GM15510 (cell line): Measurements from ENCODE around the gene LAMTOR3.

Source experiments
- POLR2A ChIP-seq: IDR thresholded peaks from 3 replicates; pipeline ENCODE4 v1.6.1; 2011; ENCODE audit warnings: borderline replicate concordance; ENCODE audit not compliant: insufficient read length; ENCODE audit errors: extremely low read depth

LAMTOR3 gene, protein sequence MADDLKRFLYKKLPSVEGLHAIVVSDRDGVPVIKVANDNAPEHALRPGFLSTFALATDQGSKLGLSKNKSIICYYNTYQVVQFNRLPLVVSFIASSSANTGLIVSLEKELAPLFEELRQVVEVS

DNA sequence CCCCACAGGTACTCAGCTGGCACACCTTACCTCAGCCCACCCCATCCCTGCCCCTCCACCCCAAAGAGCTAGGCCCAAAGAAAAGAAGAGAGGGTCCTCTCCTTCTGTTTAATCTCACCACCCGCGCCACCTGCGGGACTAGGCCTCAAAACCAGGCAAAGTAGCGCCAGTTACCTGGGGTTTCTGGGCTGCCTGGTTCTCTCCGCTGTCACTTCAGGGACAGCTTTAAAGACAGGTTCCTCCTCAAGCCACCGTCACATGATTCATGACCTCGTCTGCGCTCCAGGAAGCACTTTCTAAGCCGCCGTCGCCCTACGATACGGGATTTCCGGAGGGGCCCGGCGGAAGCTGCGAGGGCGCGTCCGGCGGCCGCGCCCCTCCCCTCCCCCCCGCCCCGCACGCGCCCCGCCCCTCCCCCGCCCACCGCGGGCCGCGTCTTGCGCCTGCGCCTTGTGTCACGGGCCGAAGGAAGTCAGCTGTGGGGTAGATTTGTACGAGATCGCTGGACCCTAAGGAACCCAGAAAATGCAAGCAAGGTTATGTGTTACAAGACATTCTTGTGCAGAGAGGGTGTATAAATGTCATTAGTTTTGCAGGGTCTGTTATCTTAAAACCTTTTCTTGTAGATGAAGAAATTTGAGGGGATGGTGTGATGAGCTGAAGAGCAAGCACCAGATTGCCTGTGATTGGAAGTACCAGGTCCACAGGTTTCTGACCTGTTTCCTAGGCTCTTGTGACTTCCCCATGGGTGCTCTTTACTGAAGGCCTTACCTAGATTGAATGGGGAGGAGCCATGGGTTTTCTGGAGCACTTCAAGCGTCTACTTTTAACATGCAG is at the start of gene LAMTOR3:
LAMTOR3 (minus strand) TSS at position 267 of the 837 bp plus-strand sequence. CDS start 464 bp downstream, outside the sequence.
- TF ChIP-seq POLR2A = peak; percentile 60

DNA sequence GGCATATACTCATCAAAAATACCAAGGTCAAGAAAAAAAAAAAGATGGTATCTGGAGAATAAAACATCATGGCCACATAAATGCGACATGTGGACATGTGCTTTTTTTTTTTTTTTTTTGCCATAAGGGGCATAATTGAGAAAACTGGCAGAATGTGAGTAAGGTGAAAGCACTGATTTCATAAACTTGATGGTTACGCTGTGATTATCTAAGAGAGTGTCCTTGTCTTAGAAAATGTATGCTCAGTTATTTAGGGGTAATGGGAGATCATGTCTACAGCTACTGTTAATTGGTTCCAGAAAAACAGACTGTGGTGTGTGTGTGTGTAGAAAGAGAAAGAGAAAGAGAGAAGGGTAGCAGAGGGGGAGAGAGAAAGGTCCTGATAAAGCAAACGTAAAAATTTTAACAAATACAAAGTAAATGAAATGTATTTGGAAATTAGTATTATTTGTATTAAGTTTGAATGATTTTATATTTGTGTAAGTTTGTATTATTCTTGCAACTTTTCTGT is 44.1 kb upstream of the LAMTOR3 start:
- no peak for TF ChIP-seq POLR2A

DNA sequence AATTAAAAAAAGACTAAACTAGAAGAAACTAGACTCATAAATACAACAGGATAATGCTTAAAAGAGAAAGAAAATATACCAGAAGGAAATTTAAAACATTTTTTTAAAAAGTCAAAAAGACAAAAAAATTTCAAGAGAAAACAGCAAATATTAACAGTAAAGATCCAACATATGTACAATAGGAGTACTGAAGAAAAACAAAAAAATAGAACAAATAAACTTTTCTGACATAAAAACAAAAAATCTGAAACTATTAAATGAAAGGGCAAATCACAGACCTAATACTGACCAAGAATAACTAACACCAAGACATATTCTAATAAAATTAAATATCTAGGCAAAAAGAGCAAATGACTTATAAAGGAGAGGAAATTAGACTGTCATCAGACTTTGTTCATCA is 40.7 kb upstream of the LAMTOR3 start:
- no peak for TF ChIP-seq POLR2A

DNA sequence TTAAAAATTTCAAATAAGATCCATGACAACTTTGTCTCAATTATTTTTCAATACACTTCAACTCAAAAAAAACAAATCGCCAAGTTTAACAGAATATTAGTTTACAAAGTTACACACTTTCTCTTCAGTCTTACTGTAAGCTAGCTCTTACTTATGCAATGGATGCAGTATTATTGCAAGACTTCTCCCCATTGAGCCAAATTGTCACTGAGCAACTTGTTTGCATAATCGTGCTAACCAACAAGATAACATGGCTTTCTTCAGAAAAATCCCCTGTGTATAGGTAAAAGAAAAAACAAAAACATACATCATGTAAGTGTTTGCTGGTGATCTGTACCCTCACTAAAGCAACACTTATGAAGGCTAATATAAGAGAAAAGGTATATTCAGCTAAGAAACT is 33.3 kb upstream of the LAMTOR3 start:
- no peak for TF ChIP-seq POLR2A

DNA sequence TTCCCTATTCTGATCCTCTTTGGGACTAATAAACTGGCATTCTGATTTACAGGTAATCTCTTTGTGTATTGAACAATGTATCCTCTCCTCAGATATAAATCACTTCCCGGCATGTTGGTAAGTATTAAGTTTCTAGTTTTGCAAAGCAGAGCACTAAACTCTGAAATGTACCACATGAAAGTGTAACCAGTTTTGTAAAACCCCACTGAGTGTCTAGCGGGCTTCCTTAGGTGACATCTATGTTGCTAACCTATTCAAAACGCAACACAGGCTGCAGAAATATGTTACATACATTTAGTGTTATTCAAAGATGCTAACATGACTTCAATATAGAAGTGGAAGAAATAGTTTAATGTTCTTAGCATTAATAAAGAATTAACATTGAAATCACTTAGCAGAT is 26.9 kb upstream of the LAMTOR3 start:
- TF ChIP-seq POLR2A = no peak

DNA sequence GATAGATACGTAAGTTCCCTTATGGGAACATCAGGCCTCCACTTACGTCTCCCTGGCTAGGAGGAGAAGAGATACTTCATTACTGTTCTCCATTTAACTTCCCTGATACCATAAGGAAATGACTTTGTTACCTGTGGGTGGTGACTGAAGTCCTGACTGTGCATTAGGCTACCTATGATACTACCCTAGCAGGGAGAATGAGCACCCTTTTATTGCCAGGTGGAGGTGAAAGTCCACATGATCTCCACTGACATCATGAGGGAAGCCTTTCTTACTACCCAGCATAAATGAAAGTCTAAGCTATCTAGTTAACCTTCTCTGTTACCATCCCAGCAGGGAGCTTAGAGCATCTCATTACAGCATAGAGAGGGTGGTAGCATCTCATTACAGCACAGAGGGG is 24.4 kb upstream of the LAMTOR3 start:
- no peak for TF ChIP-seq POLR2A

DNA sequence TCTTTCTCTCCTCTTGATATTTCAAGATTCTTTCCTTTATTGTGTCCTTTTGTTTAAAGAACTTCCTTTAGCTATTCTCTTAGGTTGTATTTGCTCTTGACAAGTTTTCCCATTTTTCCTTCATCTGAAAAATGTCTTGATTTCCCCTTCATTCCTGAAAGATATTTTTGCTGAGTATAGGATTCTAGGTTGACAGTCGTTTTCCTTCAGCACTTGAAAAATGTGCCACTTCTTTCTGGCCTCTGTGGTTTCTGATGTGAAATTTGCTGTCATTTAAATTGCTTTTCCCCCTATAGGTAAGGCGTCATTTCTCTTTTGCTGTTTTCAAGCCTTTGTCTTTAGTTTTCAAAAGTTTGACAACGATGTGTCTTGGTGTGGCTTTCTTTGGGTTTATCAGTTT is 23.3 kb upstream of the LAMTOR3 start:
- no peak for TF ChIP-seq POLR2A

DNA sequence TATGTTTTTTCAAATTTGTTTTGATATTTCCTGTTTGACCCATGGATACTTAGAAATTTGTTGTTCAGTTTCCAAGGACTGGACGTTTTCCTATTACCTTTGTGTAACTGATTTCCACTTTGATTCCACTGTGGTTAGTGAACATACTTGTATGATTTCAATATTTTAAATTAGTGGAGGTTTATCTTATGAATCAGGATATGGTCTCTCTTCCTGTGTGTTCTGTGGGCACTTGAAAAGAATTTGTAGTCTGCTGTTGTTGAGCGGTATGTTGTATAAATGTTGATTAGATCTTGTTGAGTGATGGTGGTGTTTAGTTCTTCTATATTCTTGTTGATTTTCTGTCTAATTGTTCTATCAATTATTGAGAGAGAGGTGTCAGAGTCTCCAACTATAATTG is 21.2 kb upstream of the LAMTOR3 start:
- TF ChIP-seq POLR2A = no peak

DNA sequence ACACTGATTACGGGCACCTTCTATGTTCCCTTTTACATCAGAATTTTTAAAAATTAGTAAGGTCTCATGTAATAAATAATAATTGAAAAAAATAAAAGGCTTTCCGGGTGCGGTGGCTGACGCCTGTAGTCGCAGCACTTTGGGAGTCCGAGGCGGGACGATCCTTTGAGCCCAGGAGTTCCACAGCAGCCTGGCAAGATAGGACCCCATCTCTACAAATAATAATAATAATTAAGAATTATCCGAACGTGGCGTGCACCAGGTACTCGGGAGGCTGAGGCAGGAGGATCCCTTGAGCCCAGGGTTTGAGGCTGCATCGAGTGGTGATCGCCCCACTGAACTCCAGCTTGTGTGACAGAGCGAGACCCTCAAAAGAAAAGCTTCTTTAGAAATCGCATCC is 771 bp upstream of the LAMTOR3 start:
- no peak for TF ChIP-seq POLR2A

DNA sequence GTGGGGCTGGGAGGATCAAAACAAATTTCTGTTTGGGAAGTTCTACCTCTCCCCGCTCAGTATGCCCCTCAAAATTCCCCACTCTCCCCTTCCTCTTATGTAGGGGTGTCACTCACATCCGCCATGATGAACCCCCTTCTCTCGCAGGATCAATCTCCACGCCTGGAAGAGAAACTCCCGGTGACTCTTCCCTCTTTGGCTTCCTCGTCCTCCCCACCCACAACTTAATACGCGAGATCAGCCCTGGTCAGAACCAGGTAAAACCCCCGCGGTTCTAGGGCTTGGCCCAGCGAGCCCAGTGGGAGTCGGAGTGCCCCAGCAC is 427 bp downstream of the LAMTOR3 start:
- no peak for TF ChIP-seq POLR2A

DNA sequence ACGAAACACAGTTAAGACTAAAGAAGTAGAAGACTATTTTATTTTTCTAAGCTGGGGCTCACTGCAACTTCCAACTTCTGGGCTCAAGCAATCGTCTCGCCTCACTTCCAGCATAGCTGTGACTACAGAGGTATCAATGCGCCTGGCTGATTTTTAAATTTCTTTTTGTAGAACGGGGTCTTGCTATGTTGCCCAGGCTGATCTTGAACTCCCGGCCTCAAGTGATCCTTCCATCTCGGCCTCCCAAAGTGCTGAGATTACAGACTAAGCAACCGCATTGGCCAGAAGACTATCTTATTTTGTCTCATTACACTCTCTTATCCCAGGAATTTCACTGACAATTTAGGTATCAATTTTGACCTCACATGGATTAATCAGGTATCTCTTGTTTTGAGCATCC is 1.2 kb downstream of the LAMTOR3 start:
- TF ChIP-seq POLR2A = no peak

DNA sequence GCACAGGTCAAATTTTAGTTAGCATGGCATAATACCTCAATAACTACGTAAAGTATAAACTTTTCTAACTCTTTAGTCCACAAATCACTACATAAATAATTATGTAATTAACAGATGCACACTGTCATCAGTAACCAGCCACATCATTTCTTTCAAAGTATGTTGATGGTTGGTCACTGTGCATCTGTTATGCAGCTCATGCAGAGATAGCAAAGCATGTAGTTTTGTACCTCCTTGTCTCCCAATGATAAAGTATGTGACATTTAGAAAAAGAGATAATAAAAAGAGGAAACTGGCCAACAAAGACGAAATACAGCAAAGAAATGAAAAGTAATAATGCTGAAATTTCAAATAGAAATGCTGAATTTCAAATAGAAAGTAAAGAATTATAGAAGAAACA is 2.9 kb downstream of the LAMTOR3 start:
- no peak for TF ChIP-seq POLR2A

DNA sequence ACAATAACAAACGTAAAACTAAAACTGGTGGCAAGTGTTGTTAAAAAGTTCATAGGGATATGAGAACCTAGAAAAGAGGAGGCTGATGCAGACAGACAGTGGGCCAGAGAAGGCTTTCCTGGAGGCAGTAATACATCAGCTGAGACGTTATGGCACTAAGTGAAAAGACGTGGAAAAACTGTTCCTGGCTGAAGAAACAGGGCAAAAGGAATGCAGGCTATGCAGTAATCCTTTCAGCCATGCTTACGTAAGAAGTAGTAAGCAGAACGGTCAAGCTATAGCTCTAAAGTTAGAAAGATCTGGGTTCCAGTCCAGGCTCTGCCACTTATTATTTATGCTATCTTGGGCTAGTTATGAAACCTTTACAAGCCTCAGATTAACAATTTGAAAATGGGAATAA is 6.4 kb downstream of the LAMTOR3 start:
- TF ChIP-seq POLR2A = no peak

DNA sequence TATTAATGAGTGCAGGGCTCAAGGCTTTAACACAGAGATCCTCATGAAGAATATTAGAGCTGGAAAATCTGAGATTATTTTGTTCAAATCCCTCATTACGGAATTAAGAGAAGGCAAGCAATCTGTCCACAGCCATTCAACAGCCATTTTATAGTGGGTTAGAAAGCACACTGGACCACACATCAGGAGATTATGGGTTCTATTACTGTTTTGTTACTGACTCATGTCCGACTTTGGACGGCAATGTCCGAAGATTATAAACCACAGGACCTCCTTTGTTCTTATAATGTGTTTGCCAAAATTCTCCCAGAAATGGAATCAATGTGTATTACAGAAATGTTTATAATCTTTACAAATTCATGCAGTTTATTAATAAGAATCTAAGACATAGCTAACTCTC is 8.1 kb downstream of the LAMTOR3 start:
- TF ChIP-seq POLR2A = no peak

DNA sequence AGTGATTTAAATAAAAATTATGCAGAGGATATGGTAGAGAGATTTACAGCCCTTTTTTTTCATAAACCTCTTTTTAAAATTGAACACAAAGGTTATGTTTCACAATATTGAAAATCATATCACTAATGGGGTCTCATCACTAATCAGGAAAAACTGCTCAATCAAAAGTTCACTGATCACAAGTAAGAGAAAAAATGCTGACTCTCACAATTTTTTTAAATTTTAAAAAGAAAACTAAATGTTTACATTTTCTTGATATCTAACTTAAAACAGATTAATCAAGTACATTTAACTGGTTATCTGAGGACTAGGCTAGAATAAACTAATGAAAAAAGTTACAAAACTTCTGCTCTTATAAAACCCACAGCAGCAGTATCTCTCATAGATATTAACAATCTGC is 8.5 kb downstream of the LAMTOR3 start:
- no peak for TF ChIP-seq POLR2A

DNA sequence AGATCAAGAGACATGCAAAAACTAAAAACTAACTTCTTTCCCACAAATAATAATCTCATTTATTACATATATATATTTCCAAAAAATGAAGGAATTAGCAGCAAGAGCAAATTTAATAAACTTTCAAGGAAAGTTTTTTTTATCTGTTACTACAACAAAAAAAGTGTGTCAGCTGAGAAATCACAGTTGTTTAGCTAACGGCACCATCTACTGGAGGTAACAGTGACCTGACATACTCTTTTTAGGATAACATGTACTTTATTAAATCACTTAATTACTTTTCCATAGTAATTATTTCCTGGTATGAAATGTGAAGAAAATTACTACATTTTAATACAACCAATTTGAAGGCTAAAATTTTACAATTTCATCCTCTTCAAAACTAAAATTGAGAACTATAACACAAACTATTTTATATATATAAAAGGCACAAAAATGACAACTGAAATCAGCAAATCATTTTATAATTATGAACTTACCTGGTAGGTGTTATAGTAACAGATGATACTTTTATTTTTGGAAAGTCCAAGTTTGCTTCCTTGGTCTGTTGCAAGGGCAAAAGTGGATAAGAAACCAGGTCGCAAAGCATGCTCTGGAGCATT is 9.1 kb downstream of the LAMTOR3 start:
- TF ChIP-seq POLR2A = no peak
